Endothelial cell (in vitro differentiated cells): Measurements from ENCODE around the gene RUNX3. TPM values are rescaled to one million over a fixed set of nuclear protein-coding genes. Genes with fewer than 3 reads are reported as not detected.
A peak's percentile ranks its signal among the peaks of the same experiment; 100 is the strongest.

Experiments
- DNase-seq: peaks from one replicate; pipeline ENCODE4 v3.0.0; 2021; ENCODE audit warnings: low spot score
- H3K27ac Mint-ChIP-seq: one replicate; pipeline ENCODE4 v1.8.0; 2021; ENCODE audit warnings: mixed read lengths, inconsistent platforms; ENCODE audit not compliant: unreplicated experiment
- H3K27me3 Mint-ChIP-seq: one replicate; pipeline ENCODE4 v1.8.0; 2021; ENCODE audit warnings: mild to moderate bottlenecking, moderate library complexity, mixed read lengths, inconsistent platforms; ENCODE audit not compliant: unreplicated experiment
- H3K36me3 Mint-ChIP-seq: one replicate; pipeline ENCODE4 v1.8.0; 2021; ENCODE audit warnings: mild to moderate bottlenecking, low read depth, mixed read lengths, inconsistent platforms; ENCODE audit not compliant: unreplicated experiment
- H3K4me1 Mint-ChIP-seq: one replicate; pipeline ENCODE4 v1.8.0; 2021; ENCODE audit warnings: mild to moderate bottlenecking, mixed read lengths, inconsistent platforms; ENCODE audit not compliant: unreplicated experiment
- H3K4me3 Mint-ChIP-seq: one replicate; pipeline ENCODE4 v1.8.0; 2021; ENCODE audit warnings: mild to moderate bottlenecking, mixed read lengths, inconsistent platforms; ENCODE audit not compliant: unreplicated experiment
- H3K9me3 Mint-ChIP-seq: one replicate; pipeline ENCODE4 v1.8.0; 2021; ENCODE audit warnings: mixed read lengths, inconsistent platforms; ENCODE audit not compliant: unreplicated experiment
- total RNA-seq: library from RNA; stranded (reverse); fragmentation: NEBNext Ultra II Directional; extraction: Animal tissue kit (Norgen Biotek cat#: 25700); gene quantifications from one replicate; pipeline ENCODE4 v1.2.1, GENCODE V29; 2021; ENCODE audit not compliant: unreplicated experiment
- TF ChIP-seq, protein P1 (sequence below): fragments of 200-600 bp; sonication (generic); IDR thresholded peaks from one replicate; pipeline ENCODE4 v1.5.0; 2021; ENCODE audit warnings: antibody characterized with exemption; ENCODE audit not compliant: unreplicated experiment

The RUNX3 gene
- total RNA-seq, 1 donor from 2014 or later = 1.8 TPM

DNA sequence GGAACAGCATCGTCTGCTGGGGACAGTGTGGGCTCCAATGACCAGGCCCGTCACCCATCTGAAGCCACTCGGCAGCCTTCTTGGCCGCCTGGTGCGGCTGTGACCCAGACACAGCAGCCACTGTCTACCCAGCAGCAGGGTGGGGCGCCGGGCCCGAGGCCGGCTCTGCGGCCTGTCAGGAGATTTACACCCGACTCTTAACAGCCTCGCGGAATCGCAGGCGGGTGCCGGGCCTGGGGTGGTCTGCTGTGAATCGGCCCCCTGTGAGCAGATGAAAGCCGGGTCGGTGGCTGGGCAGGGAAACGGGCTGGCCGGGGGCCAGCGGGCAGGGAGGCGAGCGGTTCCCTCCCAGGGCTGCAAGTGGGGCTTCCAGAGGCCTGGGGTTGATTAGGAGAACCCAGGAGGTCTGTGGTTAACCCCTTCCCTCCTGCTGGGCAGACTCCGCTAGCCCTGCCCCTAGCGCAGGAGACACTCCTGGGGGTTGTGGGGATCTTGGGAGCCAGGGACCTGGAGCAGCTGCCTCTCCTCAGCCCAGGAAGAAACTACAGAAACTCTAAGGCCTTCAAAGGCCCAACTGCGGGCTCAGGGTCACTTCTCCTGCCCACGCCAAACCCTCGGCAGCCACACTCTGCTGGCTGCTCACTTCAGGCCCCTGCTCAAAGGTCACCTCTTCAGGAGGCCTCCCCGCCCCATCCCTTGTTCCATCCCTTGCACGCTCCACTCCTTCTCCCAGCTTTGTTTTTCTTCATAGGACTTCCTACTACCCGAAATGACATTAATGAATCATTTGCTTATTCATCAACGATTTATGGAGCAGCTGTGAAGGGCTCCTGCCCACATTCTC is 15.6 kb downstream of the RUNX3 start:
- Mint-ChIP-seq H3K4me1 (peaks cover 18% of the 10 kb centered on the region), H3K27me3 (peaks cover 4% of the 10 kb centered on the region), H3K9me3 (no peaks in the 10 kb centered on the region), H3K4me3 (no peak overlapping the region), H3K36me3 (peaks cover 3% of the 10 kb centered on the region), H3K27ac (no peak overlapping the region)
- TF ChIP-seq, protein P1, sequence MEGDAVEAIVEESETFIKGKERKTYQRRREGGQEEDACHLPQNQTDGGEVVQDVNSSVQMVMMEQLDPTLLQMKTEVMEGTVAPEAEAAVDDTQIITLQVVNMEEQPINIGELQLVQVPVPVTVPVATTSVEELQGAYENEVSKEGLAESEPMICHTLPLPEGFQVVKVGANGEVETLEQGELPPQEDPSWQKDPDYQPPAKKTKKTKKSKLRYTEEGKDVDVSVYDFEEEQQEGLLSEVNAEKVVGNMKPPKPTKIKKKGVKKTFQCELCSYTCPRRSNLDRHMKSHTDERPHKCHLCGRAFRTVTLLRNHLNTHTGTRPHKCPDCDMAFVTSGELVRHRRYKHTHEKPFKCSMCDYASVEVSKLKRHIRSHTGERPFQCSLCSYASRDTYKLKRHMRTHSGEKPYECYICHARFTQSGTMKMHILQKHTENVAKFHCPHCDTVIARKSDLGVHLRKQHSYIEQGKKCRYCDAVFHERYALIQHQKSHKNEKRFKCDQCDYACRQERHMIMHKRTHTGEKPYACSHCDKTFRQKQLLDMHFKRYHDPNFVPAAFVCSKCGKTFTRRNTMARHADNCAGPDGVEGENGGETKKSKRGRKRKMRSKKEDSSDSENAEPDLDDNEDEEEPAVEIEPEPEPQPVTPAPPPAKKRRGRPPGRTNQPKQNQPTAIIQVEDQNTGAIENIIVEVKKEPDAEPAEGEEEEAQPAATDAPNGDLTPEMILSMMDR = no peak
- DNase-seq = no peak

DNA sequence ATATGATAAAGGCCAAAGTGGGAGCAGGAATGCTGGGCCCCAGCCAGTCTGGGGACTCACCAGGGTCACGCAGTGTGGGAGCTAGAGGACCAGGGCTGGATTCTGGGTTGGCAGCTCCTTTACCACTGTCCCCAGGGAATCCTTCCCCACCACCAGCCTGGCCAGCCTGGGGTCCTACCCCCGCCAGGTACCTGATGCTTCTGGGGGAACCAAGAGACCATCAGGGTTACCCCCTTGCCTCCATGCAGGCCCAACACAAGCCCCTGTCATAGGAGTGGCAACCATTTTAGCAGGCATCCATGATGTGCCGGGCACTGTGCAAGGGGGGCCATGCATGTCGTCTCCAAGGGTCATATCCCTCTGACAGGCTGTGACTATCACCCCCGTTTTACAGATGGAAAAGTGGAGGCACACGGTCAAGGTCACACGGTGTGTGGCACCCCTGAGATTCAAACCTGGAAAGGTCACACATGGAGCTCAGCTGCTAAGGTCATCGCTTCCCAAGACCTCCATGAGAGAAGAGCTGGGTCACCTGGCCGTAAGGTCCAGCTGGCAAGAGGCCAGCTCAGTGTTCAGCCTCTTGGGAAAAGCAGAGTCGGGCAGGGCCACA is 16.4 kb downstream of the RUNX3 start:
- Mint-ChIP-seq H3K4me3 (no peak overlapping the region), H3K36me3 (peaks cover 3% of the 10 kb centered on the region)
- TF ChIP-seq, protein P1 = no peak

DNA sequence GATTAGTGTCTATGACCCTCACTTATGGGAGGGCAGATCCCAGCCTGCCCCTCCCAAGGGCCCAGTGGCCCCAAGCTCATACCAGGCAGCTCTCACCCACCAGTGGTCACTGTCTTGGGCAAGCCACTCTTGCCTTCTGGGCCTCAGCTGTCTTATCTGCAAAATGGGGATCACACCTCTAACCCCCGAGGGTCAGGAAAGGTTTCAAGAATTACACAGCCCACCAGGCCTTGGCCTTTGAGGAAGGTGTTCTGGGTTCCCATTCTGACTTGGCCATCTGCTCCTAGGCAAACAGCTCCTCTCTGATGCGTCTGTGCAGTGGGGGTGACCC is 16.8 kb downstream of the RUNX3 start:
- H3K4me1 Mint-ChIP-seq = peaks cover 22% of the 10 kb centered on the region

More for the DNA sequence above, 16.4 kb downstream of the RUNX3 start:
- no peak for DNase-seq
- H3K27ac Mint-ChIP-seq = no peak overlapping the region
- peaks cover 6% of the 10 kb centered on the region for H3K27me3 Mint-ChIP-seq
- peaks cover 22% of the 10 kb centered on the region for H3K4me1 Mint-ChIP-seq
- H3K9me3 Mint-ChIP-seq = no peaks in the 10 kb centered on the region

DNA sequence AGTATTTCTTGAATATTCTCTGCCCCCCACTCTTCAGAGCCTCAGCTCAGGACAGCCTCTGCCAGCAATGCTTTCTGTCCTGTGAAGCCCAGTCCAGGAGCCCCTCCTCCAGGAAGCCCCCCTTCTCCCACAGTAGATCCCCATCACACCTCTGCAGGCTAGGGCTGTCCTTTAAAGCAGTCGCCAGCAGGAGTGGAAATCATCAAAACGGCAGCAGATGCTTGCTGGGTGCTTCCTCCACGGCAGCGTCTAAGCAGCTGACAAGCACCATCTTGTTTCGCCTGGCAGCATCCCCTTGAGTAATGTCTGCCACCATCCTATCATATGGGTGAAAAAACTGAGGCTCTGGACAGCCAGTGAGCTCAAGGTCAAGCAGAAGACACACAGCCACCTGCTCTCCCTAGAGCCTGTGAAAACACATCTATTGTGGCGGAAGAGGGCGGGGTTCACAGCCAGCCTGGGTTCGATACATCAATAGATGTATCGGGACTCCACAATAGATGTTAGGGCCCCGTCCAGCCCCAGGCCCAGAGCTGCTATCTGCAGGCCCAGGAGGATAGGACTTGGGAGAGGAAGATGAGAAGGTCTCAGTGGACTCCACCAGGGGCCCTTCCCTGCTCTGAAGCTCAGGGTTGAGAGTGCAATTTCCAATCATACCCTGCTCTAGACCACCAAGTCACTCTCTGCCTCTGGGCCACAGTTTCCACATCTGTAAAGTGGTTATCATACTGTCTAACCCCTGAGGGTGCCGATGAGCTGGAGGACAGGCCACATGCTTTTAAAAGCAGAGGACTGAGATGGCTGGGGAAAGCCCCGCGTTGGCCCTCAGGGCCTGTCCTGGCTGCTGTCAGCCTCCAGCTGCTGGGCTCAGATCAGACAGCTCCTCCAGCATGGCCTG is 17.5 kb downstream of the RUNX3 start:
- TF ChIP-seq, protein P1 = no peak
- peaks cover 7% of the 10 kb centered on the region for H3K27me3 Mint-ChIP-seq
- peak; percentile 2 for DNase-seq
- no peaks in the 10 kb centered on the region for H3K9me3 Mint-ChIP-seq
- H3K27ac Mint-ChIP-seq = no peak overlapping the region
- H3K36me3 Mint-ChIP-seq = peaks cover 9% of the 10 kb centered on the region
- H3K4me3 Mint-ChIP-seq = no peak overlapping the region
- peaks cover 22% of the 10 kb centered on the region for H3K4me1 Mint-ChIP-seq

More for the DNA sequence above, 16.8 kb downstream of the RUNX3 start:
- no peak overlapping the region for H3K27ac Mint-ChIP-seq
- peaks cover 6% of the 10 kb centered on the region for H3K27me3 Mint-ChIP-seq
- TF ChIP-seq, protein P1 = no peak
- DNase-seq = no peak
- no peaks in the 10 kb centered on the region for H3K9me3 Mint-ChIP-seq
- peaks cover 3% of the 10 kb centered on the region for H3K36me3 Mint-ChIP-seq
- no peak overlapping the region for H3K4me3 Mint-ChIP-seq
